Peyer's patch (tissue), 4 donors: ENCODE results near the gene FBXO17. TPM values are rescaled to one million over a fixed set of nuclear protein-coding genes. Genes with fewer than 3 reads are reported as not detected.

Experiments used
- DNase-seq, 3 donors: peaks; one replicate each; pipeline ENCODE4 v3.0.0-alpha.2; 2017 to 2019
- H3K27ac ChIP-seq, 4 donors: fragments of 200-600 bp; sonication (generic); one replicate each; pipeline ENCODE4 v1.5.1; 2016 to 2019
- H3K27me3 ChIP-seq, 2 donors: fragments of 200-600 bp; sonication (generic); one replicate each; pipeline ENCODE4 v1.5.1; 2019
- H3K36me3 ChIP-seq, 3 donors: fragments of 200-600 bp; sonication (generic); one replicate each; pipeline ENCODE4 v1.5.1; 2016 to 2019
- H3K4me1 ChIP-seq, 4 donors: fragments of 200-600 bp; sonication (generic); one replicate each; pipeline ENCODE4 v1.5.1; 2016 to 2019
- H3K4me3 ChIP-seq, 4 donors: fragments of 200-600 bp; sonication (generic); 1 replicate in 3 of 4; 2 replicates in 1 of 4; pipeline ENCODE4 v1.5.1; 2016 to 2019; ENCODE audit warnings: mild to moderate bottlenecking in 1 of 4
- H3K9me3 ChIP-seq, 4 donors: fragments of 200-600 bp; sonication (generic); one replicate each; pipeline ENCODE4 v1.5.1; 2016 to 2019; ENCODE audit warnings: mild to moderate bottlenecking in 1 of 4
- POLR2A ChIP-seq, 2 donors: fragments of 450-650 bp; IDR thresholded peaks; one replicate each; pipeline ENCODE4 v1.5.1; 2017; ENCODE audit warnings: antibody characterized with exemption in 2 of 2, mild to moderate bottlenecking in 2 of 2, moderate library complexity in 2 of 2
- total RNA-seq, 4 donors: library from RNA; depleted of rRNA; stranded (reverse); fragments of >200 nt; gene quantifications; one replicate each; pipeline ENCODE4 v1.1.0, GENCODE V29; 2016
- TF ChIP-seq, protein P1 (sequence below), 6 experiments: fragments of 450-650 bp in 4 of 6; fragments of 200-600 bp in 2 of 6; sonication (generic) in 1 of 6; IDR thresholded peaks; one replicate each; pipeline ENCODE4 v1.5.1; 2017 to 2019; ENCODE audit warnings: antibody characterized with exemption in 6 of 6, mild to moderate bottlenecking in 3 of 6, moderate library complexity in 1 of 6

Gene FBXO17, protein sequence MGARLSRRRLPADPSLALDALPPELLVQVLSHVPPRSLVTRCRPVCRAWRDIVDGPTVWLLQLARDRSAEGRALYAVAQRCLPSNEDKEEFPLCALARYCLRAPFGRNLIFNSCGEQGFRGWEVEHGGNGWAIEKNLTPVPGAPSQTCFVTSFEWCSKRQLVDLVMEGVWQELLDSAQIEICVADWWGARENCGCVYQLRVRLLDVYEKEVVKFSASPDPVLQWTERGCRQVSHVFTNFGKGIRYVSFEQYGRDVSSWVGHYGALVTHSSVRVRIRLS
- 1 to 10 TPM; 1.4 to 5.4 (median 3.9) TPM for total RNA-seq

DNA sequence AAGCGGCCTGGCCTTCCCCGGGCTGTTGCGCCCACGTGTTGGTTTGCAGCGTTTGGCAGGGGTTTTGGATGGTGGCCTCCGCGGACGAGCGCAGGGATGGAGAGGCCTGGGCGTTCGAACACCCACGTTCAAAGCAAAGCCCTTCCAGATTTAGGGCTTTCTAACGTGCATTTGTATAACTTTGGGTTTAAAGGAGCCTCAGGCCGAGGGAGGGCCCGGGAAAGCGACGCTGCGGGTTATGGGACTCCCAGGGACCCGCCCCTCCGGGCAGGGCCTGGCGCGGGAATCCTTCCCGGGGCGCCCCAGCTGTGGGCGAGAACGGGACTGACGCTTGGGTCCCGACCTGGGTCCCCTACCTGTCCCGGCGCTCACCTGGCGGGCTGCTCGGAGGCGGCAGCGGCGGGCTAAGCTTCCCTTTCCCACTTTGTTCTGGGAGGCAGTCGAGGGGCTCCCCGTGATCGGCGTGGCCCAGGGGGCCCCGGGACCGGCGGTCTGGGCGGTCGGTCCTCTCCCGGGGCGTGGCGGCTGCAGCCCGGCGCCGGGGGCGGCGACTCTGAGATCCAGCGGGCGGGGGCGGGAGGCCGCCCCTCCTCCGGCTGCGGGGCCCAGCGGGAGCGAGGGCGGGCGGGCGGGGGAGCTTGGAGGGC lies at the start of gene FBXO17:
Gene FBXO17, minus strand, starts transcription at position 529 of the 647 bp plus-strand sequence. CDS start 25,423 bp downstream, outside the sequence.
- TF ChIP-seq, protein P1, sequence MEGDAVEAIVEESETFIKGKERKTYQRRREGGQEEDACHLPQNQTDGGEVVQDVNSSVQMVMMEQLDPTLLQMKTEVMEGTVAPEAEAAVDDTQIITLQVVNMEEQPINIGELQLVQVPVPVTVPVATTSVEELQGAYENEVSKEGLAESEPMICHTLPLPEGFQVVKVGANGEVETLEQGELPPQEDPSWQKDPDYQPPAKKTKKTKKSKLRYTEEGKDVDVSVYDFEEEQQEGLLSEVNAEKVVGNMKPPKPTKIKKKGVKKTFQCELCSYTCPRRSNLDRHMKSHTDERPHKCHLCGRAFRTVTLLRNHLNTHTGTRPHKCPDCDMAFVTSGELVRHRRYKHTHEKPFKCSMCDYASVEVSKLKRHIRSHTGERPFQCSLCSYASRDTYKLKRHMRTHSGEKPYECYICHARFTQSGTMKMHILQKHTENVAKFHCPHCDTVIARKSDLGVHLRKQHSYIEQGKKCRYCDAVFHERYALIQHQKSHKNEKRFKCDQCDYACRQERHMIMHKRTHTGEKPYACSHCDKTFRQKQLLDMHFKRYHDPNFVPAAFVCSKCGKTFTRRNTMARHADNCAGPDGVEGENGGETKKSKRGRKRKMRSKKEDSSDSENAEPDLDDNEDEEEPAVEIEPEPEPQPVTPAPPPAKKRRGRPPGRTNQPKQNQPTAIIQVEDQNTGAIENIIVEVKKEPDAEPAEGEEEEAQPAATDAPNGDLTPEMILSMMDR (IDR thresholded peaks at IDR 0.05): no peak
- no peak for TF ChIP-seq POLR2A (IDR thresholded peaks at IDR 0.05)
- Histone ChIP-seq H3K4me3 (peak within 1 kb of the TSS; percentile 35 to 55 (median 45)), H3K27ac (peak within 1 kb of the TSS; percentile 53 to 77 (median 74)), H3K4me1 (peaks cover 0 to 9% (median 0%) of the 10 kb centered on the region in 4 donors), H3K36me3 (no peaks in the 10 kb centered on the region), H3K27me3 (peaks cover 0 to 10% of the 10 kb centered on the region in 2 donors), H3K9me3 (peaks cover 0 to 2% (median 0%) of the 10 kb centered on the region in 4 donors)
- DNase-seq: peak in 1 of 3 donors; percentile 53

DNA sequence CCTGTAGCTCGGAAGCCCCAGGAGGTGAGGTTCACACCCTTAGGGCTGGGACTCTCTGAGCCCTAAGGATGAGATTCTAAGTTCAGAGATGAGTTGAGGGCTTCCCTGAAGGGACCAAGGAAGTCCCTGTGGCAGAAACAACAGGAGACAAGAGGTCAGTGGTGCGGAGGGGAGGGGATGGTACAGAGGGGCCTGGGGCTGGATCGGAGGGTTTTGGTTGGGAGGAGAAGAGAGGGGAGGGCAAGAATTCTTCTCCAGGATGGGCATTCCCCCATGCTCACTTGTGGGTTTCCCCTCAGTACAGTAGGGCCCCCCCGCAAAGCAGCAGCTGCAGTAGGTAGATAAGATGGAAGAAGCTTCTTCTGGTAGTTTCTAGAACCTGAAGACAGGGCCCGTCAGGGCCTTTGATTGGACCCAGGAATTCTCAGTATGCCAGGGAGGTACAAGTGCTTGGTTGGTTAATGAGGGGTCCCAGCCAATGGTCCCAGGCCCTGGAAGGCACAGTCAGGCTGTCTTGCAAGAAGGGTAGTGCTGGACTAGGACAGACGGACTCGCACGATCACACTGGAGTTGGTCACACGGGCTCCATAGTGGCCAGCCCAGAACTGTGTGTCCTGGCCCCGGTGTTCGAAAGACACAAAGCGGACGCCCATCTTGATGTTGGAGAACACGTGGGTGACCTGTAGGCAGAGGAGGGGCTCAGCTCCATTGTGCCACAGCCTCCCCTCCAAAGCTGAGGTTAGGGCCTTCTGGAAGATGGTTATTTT lies 49.5 kb upstream of the FBXO17 start:
- Histone ChIP-seq H3K4me1 (no peaks in the 10 kb centered on the region), H3K36me3 (no peaks in the 10 kb centered on the region), H3K27ac (no peak overlapping the region), H3K9me3 (no peaks in the 10 kb centered on the region), H3K4me3 (no peak overlapping the region), H3K27me3 (no peaks in the 10 kb centered on the region)
- TF ChIP-seq, protein P1 (IDR thresholded peaks at IDR 0.05): no peak
- TF ChIP-seq POLR2A (IDR thresholded peaks at IDR 0.05): no peak
- no peak for DNase-seq

DNA sequence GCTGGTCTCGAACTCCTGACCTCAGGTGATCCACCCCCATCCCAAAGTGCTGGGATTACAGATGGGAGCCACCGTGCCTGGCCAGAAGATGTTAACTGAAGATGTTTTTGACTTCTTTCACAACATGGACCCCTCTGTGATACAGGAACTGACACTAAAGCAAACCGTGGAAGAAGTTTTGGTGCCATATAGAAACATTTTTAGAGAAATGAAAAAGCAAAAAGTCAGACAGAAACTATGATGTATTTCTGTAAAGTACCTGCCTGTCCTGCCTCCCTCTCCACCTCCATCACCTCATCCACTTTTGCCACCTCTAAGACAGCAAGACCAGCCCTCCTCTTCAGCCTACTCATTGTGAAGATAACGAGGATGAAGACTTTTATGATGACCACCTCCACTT lies 45.5 kb upstream of the FBXO17 start:
- DNase-seq: no peak
- no peak overlapping the region for H3K27ac ChIP-seq
- H3K27me3 ChIP-seq: no peaks in the 10 kb centered on the region
- H3K36me3 ChIP-seq: no peaks in the 10 kb centered on the region
- H3K9me3 ChIP-seq: peaks cover 0 to 5% (median 0%) of the 10 kb centered on the region in 4 donors
- no peaks in the 10 kb centered on the region for H3K4me1 ChIP-seq
- H3K4me3 ChIP-seq: no peak overlapping the region
- TF ChIP-seq, protein P1 (IDR thresholded peaks at IDR 0.05): no peak
- TF ChIP-seq POLR2A (IDR thresholded peaks at IDR 0.05): no peak

DNA sequence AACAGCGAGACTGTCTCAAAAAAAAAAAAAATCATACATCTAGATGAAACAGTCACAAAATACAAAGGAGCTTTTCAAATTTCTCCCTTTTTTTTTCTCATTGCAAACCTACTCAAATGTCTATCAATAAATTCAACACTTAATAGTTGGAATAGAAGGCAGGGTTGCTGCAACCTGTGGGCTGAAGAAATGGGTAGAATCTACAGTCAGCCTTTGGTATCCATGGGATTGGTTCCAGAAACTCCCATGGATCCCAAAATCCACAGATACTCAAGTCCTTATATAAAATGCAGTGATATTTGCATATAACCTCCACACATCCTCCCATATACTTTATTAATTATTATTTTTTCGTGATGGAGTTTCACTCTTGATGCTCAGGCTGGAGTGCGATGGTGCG lies 42.1 kb upstream of the FBXO17 start:
- TF ChIP-seq, protein P1 (IDR thresholded peaks at IDR 0.05): no peak
- TF ChIP-seq POLR2A (IDR thresholded peaks at IDR 0.05): no peak
- Histone ChIP-seq H3K9me3 (peaks cover 0 to 5% (median 0%) of the 10 kb centered on the region in 4 donors), H3K4me3 (no peak overlapping the region), H3K36me3 (no peaks in the 10 kb centered on the region), H3K27me3 (no peaks in the 10 kb centered on the region), H3K27ac (no peak overlapping the region), H3K4me1 (no peaks in the 10 kb centered on the region)
- DNase-seq: no peak

DNA sequence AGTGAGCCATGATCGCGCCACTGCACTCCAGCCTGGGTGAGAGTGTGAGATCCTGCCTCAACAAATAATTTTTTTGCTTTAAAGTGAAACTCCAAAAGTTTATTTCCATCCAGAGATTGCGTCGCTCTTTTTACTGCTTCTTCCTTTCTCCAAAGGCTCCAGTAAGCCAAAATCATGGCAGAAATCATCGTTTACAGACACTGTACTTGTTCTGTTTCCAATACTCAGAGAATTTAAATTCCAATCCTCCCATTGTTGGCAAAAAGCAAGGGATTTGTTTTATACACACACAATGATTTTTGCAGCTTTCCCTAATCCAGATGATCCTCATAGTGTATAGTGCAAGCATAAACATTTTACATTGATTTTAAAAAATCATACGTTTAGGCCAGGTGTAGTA lies 41.5 kb upstream of the FBXO17 start:
- TF ChIP-seq, protein P1 (IDR thresholded peaks at IDR 0.05): no peak
- TF ChIP-seq POLR2A (IDR thresholded peaks at IDR 0.05): no peak
- no peak for DNase-seq
- H3K4me3 ChIP-seq: no peak overlapping the region
- no peaks in the 10 kb centered on the region for H3K36me3 ChIP-seq
- H3K9me3 ChIP-seq: peaks cover 0 to 5% (median 0%) of the 10 kb centered on the region in 4 donors
- no peaks in the 10 kb centered on the region for H3K4me1 ChIP-seq
- H3K27me3 ChIP-seq: no peaks in the 10 kb centered on the region
- no peak overlapping the region for H3K27ac ChIP-seq
